ENCODE results near the gene SLC44A4. TPM values are rescaled to one million over a fixed set of nuclear protein-coding genes. Genes with fewer than 3 reads are reported as not detected.

The SLC44A4 gene
- total RNA-seq, 1 experiment from 2014 or later = 3.5 TPM

GRCh38 chr6:31889331-31889972 lies 10.7 kb upstream of the SLC44A4 start:
- no TSS peak for BruUV-seq (replicated peaks)

GRCh38 chr6:31888276-31889258 lies 9.8 kb upstream of the SLC44A4 start:
- TF ChIP-seq EZH2 (IDR thresholded peaks at IDR 0.05; ENCODE audit: low read length, unreplicated experiment) = no peak
- no peak for TF ChIP-seq EZH2phosphoT487 (IDR thresholded peaks at IDR 0.05; ENCODE audit: borderline replicate concordance, low read length)
- peak; percentile 90 for TF ChIP-seq CTCF (conservative IDR thresholded peaks at IDR 0.05; ENCODE audit: low read depth, low read length)
- ChIA-PET POLR2A (ENCODE audit: unreplicated experiment) (no interaction called here), CTCF (no interaction called here)
- no peaks in the 10 kb centered on the region for H3K9me2 ChIP-seq (replicated peaks; ENCODE audit: low read length)
- peak; percentile 40 for DNase-seq
- no peak for ATAC-seq
- no peak overlapping the region for H3K9ac ChIP-seq (ENCODE audit: low read length)
- H3K27ac ChIP-seq (ENCODE audit: low read length) = no peak overlapping the region
- H4K20me1 ChIP-seq (ENCODE audit: low read length) = no peaks in the 10 kb centered on the region
- H3F3A ChIP-seq (ENCODE audit: low read length, unreplicated experiment) = peaks cover 4% of the 10 kb centered on the region
- no peak overlapping the region for H2AFZ ChIP-seq (ENCODE audit: low read length)
- no peaks in the 10 kb centered on the region for H3K27me3 ChIP-seq (ENCODE audit: low read length)
- H3K4me3 ChIP-seq (ENCODE audit: low read length) = no peak overlapping the region
- H3K4me1 ChIP-seq (ENCODE audit: insufficient read depth, low read length) = peaks cover 11% of the 10 kb centered on the region
- intact Hi-C loops (cut with micrococcal nuclease) = no loop called here
- peaks cover 56% of the 10 kb centered on the region for H3K36me3 ChIP-seq (ENCODE audit: low read depth, low read length)
- H3K4me2 ChIP-seq (ENCODE audit: low read length) = no peak overlapping the region
- BruUV-seq (replicated peaks) = TSS peak; percentile 24
- H3K79me2 ChIP-seq (ENCODE audit: low read length) = no peaks in the 10 kb centered on the region
- no peaks in the 10 kb centered on the region for H3K9me3 ChIP-seq (ENCODE audit: low read length)

More at GRCh38 chr6:31889331-31889972, 10.7 kb upstream of the SLC44A4 start:
- Histone ChIP-seq H2AFZ (ENCODE audit: low read length) (no peak overlapping the region), H3K27ac (ENCODE audit: low read length) (no peak overlapping the region), H3K27me3 (ENCODE audit: low read length) (no peaks in the 10 kb centered on the region), H3K9me3 (ENCODE audit: low read length) (no peaks in the 10 kb centered on the region), H3K9me2 (replicated peaks; ENCODE audit: low read length) (no peaks in the 10 kb centered on the region), H3K79me2 (ENCODE audit: low read length) (no peaks in the 10 kb centered on the region), H3F3A (ENCODE audit: low read length, unreplicated experiment) (peaks cover 4% of the 10 kb centered on the region), H3K4me1 (ENCODE audit: insufficient read depth, low read length) (peaks cover 11% of the 10 kb centered on the region), H3K36me3 (ENCODE audit: low read depth, low read length) (peaks cover 49% of the 10 kb centered on the region), H3K9ac (ENCODE audit: low read length) (no peak overlapping the region), H3K4me2 (ENCODE audit: low read length) (no peak overlapping the region), H3K4me3 (ENCODE audit: low read length) (no peak overlapping the region), H4K20me1 (ENCODE audit: low read length) (no peaks in the 10 kb centered on the region)
- POLR2A ChIA-PET (ENCODE audit: unreplicated experiment) = interaction anchor here (0.6 kb wide), 1 partner anchor 91 kb away, joined by 6 read pairs; no protein-coding TSS in a partner anchor
- TF ChIP-seq EZH2phosphoT487 (IDR thresholded peaks at IDR 0.05; ENCODE audit: borderline replicate concordance, low read length) (no peak), CTCF (conservative IDR thresholded peaks at IDR 0.05; ENCODE audit: low read depth, low read length) (no peak), EZH2 (IDR thresholded peaks at IDR 0.05; ENCODE audit: low read length, unreplicated experiment) (no peak)
- no peak for DNase-seq
- ATAC-seq = no peak
- CTCF ChIA-PET = no interaction called here
- intact Hi-C loops (cut with micrococcal nuclease) = no loop called here
